ENCODE measurements around the gene PPME1.

DNA sequence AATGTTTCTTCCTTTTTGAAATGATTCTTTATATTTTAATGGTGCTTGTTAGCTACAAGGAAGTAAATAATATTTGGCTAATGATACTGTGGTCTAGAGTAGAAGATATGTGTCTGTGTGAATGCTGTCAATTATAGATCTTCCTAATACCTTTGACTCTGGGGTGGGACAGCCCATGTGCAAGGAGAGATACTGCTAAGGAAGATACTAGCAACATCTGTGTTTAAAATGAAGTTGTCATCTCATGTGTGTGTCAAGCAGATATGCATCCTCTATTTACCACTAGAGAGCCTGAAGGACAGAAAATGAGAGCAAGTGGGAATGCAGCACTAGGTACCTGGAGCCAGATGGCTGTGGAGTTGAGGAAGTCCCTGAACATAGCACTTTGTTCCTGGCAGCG lies 34.1 kb downstream of the PPME1 start:
- TF ChIP-seq EZH2 (IDR thresholded peaks at IDR 0.05; ENCODE audit: insufficient read depth, poor library complexity, severe bottlenecking) (no peak), EZH2phosphoT487 (IDR thresholded peaks at IDR 0.05; ENCODE audit: insufficient read depth, low read depth) (no peak)
